ENCODE measurements around the gene RAB9A.

RAB9A gene

DNA sequence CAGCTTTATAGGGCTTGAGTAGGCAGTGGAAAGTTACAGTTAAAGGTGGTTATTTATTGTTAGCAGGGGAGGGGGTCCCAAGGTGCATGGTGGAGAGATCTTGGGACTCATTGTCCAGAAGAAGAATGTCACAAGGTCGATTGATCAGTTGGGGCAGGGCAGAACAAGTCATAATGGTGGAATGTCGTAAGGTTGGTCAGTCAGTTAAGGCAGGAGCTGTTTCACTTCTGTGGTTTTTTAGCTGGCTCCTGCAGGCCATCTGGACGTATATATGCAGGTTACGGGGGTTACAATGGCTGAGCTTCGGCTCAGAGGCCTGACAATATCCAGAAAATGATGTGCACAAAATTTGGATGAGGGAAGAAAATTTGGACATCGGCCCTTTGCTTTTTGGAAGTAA, 52.8 kb downstream of the RAB9A start:
- DNase-seq (ENCODE audit: low read depth) = no peak
- no peak overlapping the region for H3K4me3 ChIP-seq (ENCODE audit: control insufficient read depth, low read depth, low read length)
- TF ChIP-seq, protein P1, sequence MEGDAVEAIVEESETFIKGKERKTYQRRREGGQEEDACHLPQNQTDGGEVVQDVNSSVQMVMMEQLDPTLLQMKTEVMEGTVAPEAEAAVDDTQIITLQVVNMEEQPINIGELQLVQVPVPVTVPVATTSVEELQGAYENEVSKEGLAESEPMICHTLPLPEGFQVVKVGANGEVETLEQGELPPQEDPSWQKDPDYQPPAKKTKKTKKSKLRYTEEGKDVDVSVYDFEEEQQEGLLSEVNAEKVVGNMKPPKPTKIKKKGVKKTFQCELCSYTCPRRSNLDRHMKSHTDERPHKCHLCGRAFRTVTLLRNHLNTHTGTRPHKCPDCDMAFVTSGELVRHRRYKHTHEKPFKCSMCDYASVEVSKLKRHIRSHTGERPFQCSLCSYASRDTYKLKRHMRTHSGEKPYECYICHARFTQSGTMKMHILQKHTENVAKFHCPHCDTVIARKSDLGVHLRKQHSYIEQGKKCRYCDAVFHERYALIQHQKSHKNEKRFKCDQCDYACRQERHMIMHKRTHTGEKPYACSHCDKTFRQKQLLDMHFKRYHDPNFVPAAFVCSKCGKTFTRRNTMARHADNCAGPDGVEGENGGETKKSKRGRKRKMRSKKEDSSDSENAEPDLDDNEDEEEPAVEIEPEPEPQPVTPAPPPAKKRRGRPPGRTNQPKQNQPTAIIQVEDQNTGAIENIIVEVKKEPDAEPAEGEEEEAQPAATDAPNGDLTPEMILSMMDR (IDR thresholded peaks at IDR 0.05; ENCODE audit: control insufficient read depth, insufficient read depth, low read depth, low read length, missing control alignments) = no peak

- TF ChIP-seq, protein P1 (IDR thresholded peaks at IDR 0.05; ENCODE audit: control insufficient read depth, insufficient read depth, low read depth, low read length, missing control alignments) = no peak
- no peak for DNase-seq (ENCODE audit: low read depth)
- H3K4me3 ChIP-seq (ENCODE audit: control insufficient read depth, low read depth, low read length) = no peak overlapping the region
Measured at GRCh38 chrX:13742397-13743176, 53.7 kb downstream of the RAB9A start.

- no peak overlapping the region for H3K4me3 ChIP-seq (ENCODE audit: control insufficient read depth, low read depth, low read length)
- DNase-seq (ENCODE audit: low read depth) = peak; percentile 34
- TF ChIP-seq, protein P1 (IDR thresholded peaks at IDR 0.05; ENCODE audit: control insufficient read depth, insufficient read depth, low read depth, low read length, missing control alignments) = peak; percentile 74
Measured at GRCh38 chrX:13747836-13748235, 58.9 kb downstream of the RAB9A start.

DNA sequence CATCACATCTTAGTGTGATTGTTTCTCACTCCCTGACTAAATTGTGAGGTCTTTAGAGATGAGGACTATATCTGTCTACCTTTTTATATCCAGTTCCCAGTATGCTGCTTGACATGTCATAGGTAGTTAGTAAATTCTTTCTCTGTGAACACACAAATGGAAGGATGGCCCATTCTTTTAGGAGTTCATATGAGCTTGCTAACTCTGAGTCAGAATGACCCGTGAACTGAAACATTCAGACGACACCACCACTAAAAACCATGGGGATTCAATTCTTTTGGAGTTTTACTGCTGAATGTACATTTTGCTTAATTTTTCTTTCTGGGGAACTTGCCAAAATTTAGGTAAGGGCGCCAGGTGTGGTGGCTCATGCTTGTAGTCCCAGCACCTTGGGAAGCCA, 59.6 kb downstream of the RAB9A start:
- TF ChIP-seq, protein P1 (IDR thresholded peaks at IDR 0.05; ENCODE audit: control insufficient read depth, insufficient read depth, low read depth, low read length, missing control alignments) = no peak
- no peak overlapping the region for H3K4me3 ChIP-seq (ENCODE audit: control insufficient read depth, low read depth, low read length)
- no peak for DNase-seq (ENCODE audit: low read depth)

DNA sequence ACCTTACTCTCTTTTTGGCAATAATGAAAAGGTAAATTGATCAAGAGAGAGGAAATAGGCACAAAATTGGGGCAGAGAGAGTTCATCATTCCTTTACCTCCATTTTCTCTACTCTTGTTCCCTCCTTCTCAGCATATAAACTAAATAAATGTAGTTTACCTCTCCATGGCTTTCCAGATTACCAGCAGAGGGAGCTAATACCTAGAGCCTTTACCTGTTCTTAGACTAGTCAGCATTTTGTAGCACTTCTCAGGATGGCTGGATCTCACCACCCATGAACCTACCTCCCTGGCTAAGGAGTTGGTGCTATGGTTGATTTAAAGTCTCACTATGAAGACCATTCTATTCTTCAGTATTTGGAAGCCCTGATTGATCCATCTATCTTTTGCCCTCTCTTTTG, 61.3 kb downstream of the RAB9A start:
- TF ChIP-seq, protein P1 (IDR thresholded peaks at IDR 0.05; ENCODE audit: control insufficient read depth, insufficient read depth, low read depth, low read length, missing control alignments) = peak; percentile 65
- no peak for DNase-seq (ENCODE audit: low read depth)
- H3K4me3 ChIP-seq (ENCODE audit: control insufficient read depth, low read depth, low read length) = no peak overlapping the region

DNA sequence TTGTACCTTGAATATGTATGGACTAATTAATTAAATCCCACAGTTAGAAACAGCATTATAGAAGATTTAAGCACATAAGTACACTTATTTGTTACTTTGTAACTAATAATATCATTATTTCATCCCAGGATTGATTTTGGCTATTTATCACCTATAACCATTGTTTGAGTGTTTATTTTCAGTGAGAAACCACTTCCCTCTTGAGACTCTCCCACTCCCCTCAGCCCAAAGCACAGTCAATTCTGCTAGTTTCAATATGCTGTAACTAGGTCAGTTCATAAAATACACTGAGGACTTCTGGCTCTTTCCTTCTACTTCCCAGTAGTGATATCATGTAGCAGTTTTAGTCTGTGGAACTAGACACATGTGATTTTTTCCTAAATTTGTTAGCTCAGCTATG, 61.9 kb downstream of the RAB9A start:
- TF ChIP-seq, protein P1 (IDR thresholded peaks at IDR 0.05; ENCODE audit: control insufficient read depth, insufficient read depth, low read depth, low read length, missing control alignments) = no peak
- no peak overlapping the region for H3K4me3 ChIP-seq (ENCODE audit: control insufficient read depth, low read depth, low read length)
- DNase-seq (ENCODE audit: low read depth) = no peak
